Lung (tissue), 12 donors: ENCODE results near the gene PHRF1. TPM values are rescaled to one million over a fixed set of nuclear protein-coding genes. Genes with fewer than 3 reads are reported as not detected.

Source experiments
- ATAC-seq: fragments of 200-7000 bp; cut with Tn5 transposase; one replicate; pipeline ENCODE4 v1.9.1; 2020; ENCODE audit warnings: moderate number of reproducible peaks; ENCODE audit not compliant: insufficient read depth, low FRiP score
- DNase-seq, 3 donors: peaks; one replicate each; pipeline ENCODE4 v3.0.0-alpha.2; 2013 to 2017
- H3K27ac ChIP-seq, 2 donors: one replicate each; pipeline ENCODE4 v1.5.1; 2013; ENCODE audit warnings: mild to moderate bottlenecking in 2 of 2, moderate library complexity in 2 of 2, control low read depth in 1 of 2, inconsistent platforms in 1 of 2, low read depth in 1 of 2, low read length in 1 of 2
- H3K27me3 ChIP-seq, 3 donors: one replicate each; pipeline ENCODE4 v1.5.1; 2013; ENCODE audit warnings: low read length in 2 of 3; ENCODE audit not compliant: control insufficient read depth in 3 of 3, insufficient read depth in 3 of 3
- H3K36me3 ChIP-seq, 4 donors: one replicate each; pipeline ENCODE4 v1.5.1; 2013; ENCODE audit warnings: low read length in 4 of 4, mild to moderate bottlenecking in 1 of 4, moderate library complexity in 1 of 4; ENCODE audit not compliant: control insufficient read depth in 4 of 4, insufficient read depth in 4 of 4
- H3K4me1 ChIP-seq, 5 donors: one replicate each; pipeline ENCODE4 v1.5.1; 2013; ENCODE audit warnings: low read length in 5 of 5, mild to moderate bottlenecking in 2 of 5, moderate library complexity in 1 of 5; ENCODE audit not compliant: control insufficient read depth in 5 of 5, insufficient read depth in 5 of 5
- H3K4me3 ChIP-seq: one replicate; pipeline ENCODE4 v1.5.1; 2013; ENCODE audit warnings: mild to moderate bottlenecking, control low read depth, moderate library complexity
- H3K9ac ChIP-seq, 2 donors: one replicate each; pipeline ENCODE4 v1.5.1; 2013; ENCODE audit warnings: low read length in 2 of 2, control low read depth in 1 of 2; ENCODE audit not compliant: insufficient read depth in 1 of 2
- H3K9me3 ChIP-seq, 4 donors: one replicate each; pipeline ENCODE4 v1.5.1; 2013; ENCODE audit warnings: low read length in 3 of 4, mild to moderate bottlenecking in 1 of 4, moderate library complexity in 1 of 4; ENCODE audit not compliant: control insufficient read depth in 4 of 4, insufficient read depth in 3 of 4
- WGBS, 2 donors: extraction: QIAGEN DNeasy Blood & Tissue Kit; methylation state at CpG; one replicate each; pipeline ENCODE4 v1.1.7; 2013; 5-methylcytosine and 5-hydroxymethylcytosine counted together
- polyA plus RNA-seq, 2 donors: library from polyadenylated mRNA; stranded (reverse); fragments of 200-250 nt; gene quantifications; one replicate each; pipeline ENCODE4 v1.2.1, GENCODE V29; 2013
- total RNA-seq, 2 donors: library from RNA; depleted of rRNA in 1 of 2; stranded (reverse); fragments of >200 nt in 1 of 2; gene quantifications; one replicate each; pipeline ENCODE4 v1.2.1, GENCODE V29; 2014 to 2021
- TF ChIP-seq, protein P1 (sequence below): IDR thresholded peaks from 2 replicates; pipeline ENCODE4 v1.5.1; 2012; ENCODE audit warnings: mild to moderate bottlenecking; ENCODE audit errors: control extremely low read depth, extremely low read depth
- donor health status: control.
- donor health status: control.
- donor health status: Bipolar disorder and iron deficiency.
- donor health status: healthy.
- donor health status: DM: yes; HTN: yes; CAD: no.

Gene PHRF1
- total and polyA plus RNA-seq, 4 donors: 16.3 to 39.3 (median 23.5) TPM

- peak overlapping the region; percentile 3 for H3K4me3 ChIP-seq
- H3K4me1 ChIP-seq: peaks cover 4 to 34% (median 12%) of the 10 kb centered on the region in 5 donors
- no peak overlapping the region for H3K27ac ChIP-seq
- no peaks in the 10 kb centered on the region for H3K9me3 ChIP-seq
- TF ChIP-seq, protein P1, sequence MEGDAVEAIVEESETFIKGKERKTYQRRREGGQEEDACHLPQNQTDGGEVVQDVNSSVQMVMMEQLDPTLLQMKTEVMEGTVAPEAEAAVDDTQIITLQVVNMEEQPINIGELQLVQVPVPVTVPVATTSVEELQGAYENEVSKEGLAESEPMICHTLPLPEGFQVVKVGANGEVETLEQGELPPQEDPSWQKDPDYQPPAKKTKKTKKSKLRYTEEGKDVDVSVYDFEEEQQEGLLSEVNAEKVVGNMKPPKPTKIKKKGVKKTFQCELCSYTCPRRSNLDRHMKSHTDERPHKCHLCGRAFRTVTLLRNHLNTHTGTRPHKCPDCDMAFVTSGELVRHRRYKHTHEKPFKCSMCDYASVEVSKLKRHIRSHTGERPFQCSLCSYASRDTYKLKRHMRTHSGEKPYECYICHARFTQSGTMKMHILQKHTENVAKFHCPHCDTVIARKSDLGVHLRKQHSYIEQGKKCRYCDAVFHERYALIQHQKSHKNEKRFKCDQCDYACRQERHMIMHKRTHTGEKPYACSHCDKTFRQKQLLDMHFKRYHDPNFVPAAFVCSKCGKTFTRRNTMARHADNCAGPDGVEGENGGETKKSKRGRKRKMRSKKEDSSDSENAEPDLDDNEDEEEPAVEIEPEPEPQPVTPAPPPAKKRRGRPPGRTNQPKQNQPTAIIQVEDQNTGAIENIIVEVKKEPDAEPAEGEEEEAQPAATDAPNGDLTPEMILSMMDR: no peak
- H3K9ac ChIP-seq: no peak overlapping the region
- DNase-seq (no peak), ATAC-seq (no peak)
- WGBS, 2 donors: 75 to 83% methylated on average over 21 of the region's 21 CpGs
- peaks cover 0 to 5% (median 0%) of the 10 kb centered on the region in 3 donors for H3K27me3 ChIP-seq
- peaks cover 0 to 12% (median 8%) of the 10 kb centered on the region in 4 donors for H3K36me3 ChIP-seq
Observed at GRCh38 chr11:578276-579035, 2.2 kb downstream of the PHRF1 start.

- ATAC-seq: no peak
- TF ChIP-seq, protein P1: no peak
- Histone ChIP-seq H3K4me3 (no peak overlapping the region), H3K27ac (no peak overlapping the region), H3K9ac (no peak overlapping the region), H3K36me3 (peaks cover 0 to 21% (median 15%) of the 10 kb centered on the region in 4 donors), H3K27me3 (peaks cover 0 to 2% (median 0%) of the 10 kb centered on the region in 3 donors), H3K9me3 (no peaks in the 10 kb centered on the region), H3K4me1 (peaks cover 0 to 30% (median 12%) of the 10 kb centered on the region in 5 donors)
- DNase-seq: no peak
- 82 to 87% methylated on average over 20 of the region's 20 CpGs for WGBS, 2 donors
Observed at GRCh38 chr11:579830-580601, 3.7 kb downstream of the PHRF1 start.

DNA sequence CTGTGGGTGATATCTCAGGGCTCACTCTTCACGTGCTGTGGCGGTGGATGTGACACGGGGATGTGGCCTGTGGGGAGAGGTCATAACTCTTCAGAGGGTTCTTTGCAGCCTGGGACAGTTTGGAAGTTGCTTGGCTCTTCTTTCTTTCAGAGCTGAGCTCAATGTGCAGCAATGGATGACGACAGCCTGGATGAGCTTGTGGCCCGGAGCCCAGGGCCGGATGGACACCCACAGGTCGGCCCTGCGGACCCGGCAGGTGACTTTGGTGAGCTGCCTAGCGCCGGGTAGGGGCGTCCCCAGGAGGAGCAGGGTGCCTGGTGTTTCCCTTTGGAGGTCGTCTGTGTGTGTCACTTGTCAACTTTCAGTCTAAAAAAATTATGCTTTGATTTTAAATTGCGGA, 5.1 kb downstream of the PHRF1 start:
- no peaks in the 10 kb centered on the region for H3K9me3 ChIP-seq
- H3K9ac ChIP-seq: no peak overlapping the region
- TF ChIP-seq, protein P1: no peak
- H3K4me3 ChIP-seq: no peak overlapping the region
- no peak for DNase-seq
- H3K27ac ChIP-seq: no peak overlapping the region
- WGBS, 2 donors: 85 to 90% methylated on average over 14 of the region's 14 CpGs
- H3K4me1 ChIP-seq: peaks cover 0 to 30% (median 12%) of the 10 kb centered on the region in 5 donors
- ATAC-seq: no peak
- H3K27me3 ChIP-seq: no peaks in the 10 kb centered on the region
- H3K36me3 ChIP-seq: peaks cover 2 to 25% (median 16%) of the 10 kb centered on the region in 4 donors
